ENCODE measurements around the gene PARD3B. TPM values are rescaled to one million over a fixed set of nuclear protein-coding genes. Genes with fewer than 3 reads are reported as not detected.

The PARD3B gene
- total RNA-seq, 2 donors from 2014 or later = 15.0 to 17.8 TPM

DNA sequence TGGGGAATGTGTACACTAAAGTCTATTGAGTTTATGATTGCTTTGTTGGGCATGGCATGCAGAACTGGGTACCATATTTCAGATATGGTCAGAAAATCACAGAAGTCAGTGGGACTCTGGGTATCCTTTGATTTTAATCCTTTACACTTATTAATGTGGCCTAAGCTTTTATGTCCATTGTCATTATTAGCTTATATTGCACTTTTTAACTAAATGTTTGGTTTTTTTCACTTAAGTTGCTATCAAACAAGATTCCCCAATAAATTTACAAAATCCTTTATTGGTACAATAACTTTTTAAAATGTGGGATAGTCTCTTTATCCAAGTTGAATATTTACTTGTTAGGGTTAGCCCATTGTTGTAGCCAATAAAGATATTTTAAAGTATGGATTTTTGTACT is 902.9 kb downstream of the PARD3B start:
- Histone ChIP-seq H3K27me3 (no peaks in the 10 kb centered on the region), H3K4me1 (no peaks in the 10 kb centered on the region), H3K36me3 (replicated peaks in 1 of 2; ENCODE audit: insufficient read depth in 1 of 2, low read depth in 2 of 2) (no peaks in the 10 kb centered on the region), H3K27ac (no peak overlapping the region), H3K9me3 (no peaks in the 10 kb centered on the region), H3K4me3 (no peak overlapping the region)
- DNase-seq (no peak), ATAC-seq (no peak)
- no peak for TF ChIP-seq POLR2A (IDR thresholded peaks at IDR 0.05)
- intact Hi-C loops (cut with DNase I) = no loop called here

DNA sequence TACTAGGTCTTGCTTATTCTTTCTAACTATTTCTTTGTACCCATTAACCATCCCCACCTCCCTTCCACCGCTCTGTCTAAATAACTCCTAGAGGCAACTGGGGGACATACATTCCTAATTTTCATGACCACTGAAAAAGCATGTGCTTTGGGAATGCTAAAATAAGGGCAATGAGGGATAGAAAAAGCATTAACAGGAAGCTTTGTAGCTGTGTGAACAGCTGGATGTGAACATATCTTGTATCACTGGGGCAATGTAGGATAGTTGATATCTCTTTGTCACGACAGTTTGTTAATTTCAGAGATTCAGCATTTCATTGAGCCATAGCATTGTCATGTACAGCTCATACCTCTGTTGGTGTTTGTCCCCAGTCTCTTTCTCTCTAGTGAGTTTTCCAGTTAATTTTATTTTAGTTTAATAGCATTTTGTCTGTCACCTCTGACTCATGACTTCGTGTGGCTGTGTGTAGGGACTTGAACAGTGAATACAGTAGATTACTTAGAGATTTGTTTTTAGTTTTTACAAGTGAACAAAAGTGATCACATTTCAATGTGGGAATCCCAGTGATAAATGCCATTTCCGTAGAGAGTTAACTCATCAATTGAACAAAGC is 906.7 kb downstream of the PARD3B start:
- H3K36me3 ChIP-seq (replicated peaks in 1 of 2; ENCODE audit: insufficient read depth in 1 of 2, low read depth in 2 of 2) = no peaks in the 10 kb centered on the region
- H3K27ac ChIP-seq = no peak overlapping the region
- no peaks in the 10 kb centered on the region for H3K9me3 ChIP-seq
- no peak for DNase-seq
- no peak for ATAC-seq
- H3K27me3 ChIP-seq = no peaks in the 10 kb centered on the region
- no peaks in the 10 kb centered on the region for H3K4me1 ChIP-seq
- WGBS, 2 donors = 92% methylated on average over 4 of the region's 4 CpGs
- no peak overlapping the region for H3K4me3 ChIP-seq
- intact Hi-C loops (cut with DNase I) = no loop called here
- TF ChIP-seq, protein P1, sequence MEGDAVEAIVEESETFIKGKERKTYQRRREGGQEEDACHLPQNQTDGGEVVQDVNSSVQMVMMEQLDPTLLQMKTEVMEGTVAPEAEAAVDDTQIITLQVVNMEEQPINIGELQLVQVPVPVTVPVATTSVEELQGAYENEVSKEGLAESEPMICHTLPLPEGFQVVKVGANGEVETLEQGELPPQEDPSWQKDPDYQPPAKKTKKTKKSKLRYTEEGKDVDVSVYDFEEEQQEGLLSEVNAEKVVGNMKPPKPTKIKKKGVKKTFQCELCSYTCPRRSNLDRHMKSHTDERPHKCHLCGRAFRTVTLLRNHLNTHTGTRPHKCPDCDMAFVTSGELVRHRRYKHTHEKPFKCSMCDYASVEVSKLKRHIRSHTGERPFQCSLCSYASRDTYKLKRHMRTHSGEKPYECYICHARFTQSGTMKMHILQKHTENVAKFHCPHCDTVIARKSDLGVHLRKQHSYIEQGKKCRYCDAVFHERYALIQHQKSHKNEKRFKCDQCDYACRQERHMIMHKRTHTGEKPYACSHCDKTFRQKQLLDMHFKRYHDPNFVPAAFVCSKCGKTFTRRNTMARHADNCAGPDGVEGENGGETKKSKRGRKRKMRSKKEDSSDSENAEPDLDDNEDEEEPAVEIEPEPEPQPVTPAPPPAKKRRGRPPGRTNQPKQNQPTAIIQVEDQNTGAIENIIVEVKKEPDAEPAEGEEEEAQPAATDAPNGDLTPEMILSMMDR (IDR thresholded peaks at IDR 0.05) = no peak
- no peak for TF ChIP-seq POLR2A (IDR thresholded peaks at IDR 0.05)

DNA sequence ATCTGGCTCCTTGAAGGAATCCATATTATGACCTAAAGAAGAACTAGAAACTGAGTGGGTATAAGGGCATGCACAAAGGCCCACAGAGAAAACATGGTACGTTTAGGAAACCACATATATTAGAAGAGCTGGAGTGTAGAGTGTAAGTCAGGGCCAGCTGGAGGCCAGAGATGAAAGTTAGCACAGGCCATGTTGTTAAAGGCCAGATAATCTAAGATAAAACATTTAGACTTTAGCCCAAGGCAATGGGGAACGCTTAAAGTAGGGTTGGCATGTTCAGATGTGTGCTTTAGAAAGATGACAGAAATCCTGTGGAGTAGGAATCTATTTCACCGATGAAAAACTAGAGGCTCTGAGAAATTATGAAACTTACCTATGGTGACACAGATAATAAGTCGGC is 907.9 kb downstream of the PARD3B start:
- no peak for ATAC-seq
- no peak for TF ChIP-seq POLR2A (IDR thresholded peaks at IDR 0.05)
- TF ChIP-seq, protein P1 (IDR thresholded peaks at IDR 0.05) = no peak
- Histone ChIP-seq H3K9me3 (no peaks in the 10 kb centered on the region), H3K4me1 (no peaks in the 10 kb centered on the region), H3K27me3 (no peaks in the 10 kb centered on the region), H3K27ac (no peak overlapping the region), H3K36me3 (replicated peaks in 1 of 2; ENCODE audit: insufficient read depth in 1 of 2, low read depth in 2 of 2) (no peaks in the 10 kb centered on the region), H3K4me3 (no peak overlapping the region)
- WGBS, 2 donors = 89 to 95% methylated on average over 4 of the region's 4 CpGs
- no peak for DNase-seq
- intact Hi-C loops (cut with DNase I) = no loop called here

DNA sequence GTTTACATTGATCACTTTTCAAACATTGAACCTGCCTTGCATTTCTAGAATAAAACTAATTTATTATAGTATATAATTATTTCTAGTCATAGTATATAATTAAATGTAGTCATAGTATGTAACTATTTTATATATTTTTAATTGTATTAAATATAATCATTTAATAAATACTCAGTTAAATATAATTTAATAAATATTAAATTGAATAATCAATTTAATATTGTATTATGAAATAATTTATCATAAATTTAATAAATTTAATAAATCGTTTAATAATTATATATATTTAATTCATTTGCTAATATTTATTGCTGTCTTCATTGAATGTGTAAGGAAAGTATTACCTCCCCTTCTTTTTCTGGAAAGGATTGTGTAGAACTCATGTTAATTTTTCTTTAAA is 911.4 kb downstream of the PARD3B start:
- Histone ChIP-seq H3K4me1 (no peaks in the 10 kb centered on the region), H3K36me3 (replicated peaks in 1 of 2; ENCODE audit: insufficient read depth in 1 of 2, low read depth in 2 of 2) (no peaks in the 10 kb centered on the region), H3K27me3 (no peaks in the 10 kb centered on the region), H3K9me3 (no peaks in the 10 kb centered on the region), H3K27ac (no peak overlapping the region), H3K4me3 (no peak overlapping the region)
- WGBS, 2 donors = 86 to 96% methylated on average over 1 of the region's 1 CpG
- no peak for TF ChIP-seq POLR2A (IDR thresholded peaks at IDR 0.05)
- TF ChIP-seq, protein P1 (IDR thresholded peaks at IDR 0.05) = no peak
- DNase-seq (no peak), ATAC-seq (no peak)
- intact Hi-C loops (cut with DNase I) = no loop called here

DNA sequence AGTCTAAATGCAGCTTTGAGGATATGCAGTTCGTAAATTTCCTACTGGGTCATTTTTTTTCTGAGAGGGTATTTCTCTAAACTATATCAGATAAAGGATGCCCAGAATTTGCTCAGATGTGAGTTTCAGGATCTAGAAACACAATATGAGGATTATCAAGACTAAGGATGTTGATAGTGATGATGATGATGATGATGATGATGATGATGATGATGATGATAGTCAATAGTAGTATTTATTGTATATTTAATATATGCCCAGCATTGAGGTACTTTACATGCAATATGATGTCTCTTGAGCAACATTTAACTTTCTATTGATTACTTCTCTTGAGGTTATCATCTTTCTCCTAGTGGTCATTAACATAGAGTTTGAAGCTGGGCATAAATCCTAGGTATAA is 914.9 kb downstream of the PARD3B start:
- no peaks in the 10 kb centered on the region for H3K36me3 ChIP-seq (replicated peaks in 1 of 2; ENCODE audit: insufficient read depth in 1 of 2, low read depth in 2 of 2)
- no peak overlapping the region for H3K27ac ChIP-seq
- WGBS, 2 donors = 89 to 98% methylated on average over 1 of the region's 1 CpG
- ATAC-seq (no peak), DNase-seq (no peak)
- no peaks in the 10 kb centered on the region for H3K27me3 ChIP-seq
- intact Hi-C loops (cut with DNase I) = no loop called here
- H3K4me1 ChIP-seq = no peaks in the 10 kb centered on the region
- TF ChIP-seq, protein P1 (IDR thresholded peaks at IDR 0.05) = no peak
- TF ChIP-seq POLR2A (IDR thresholded peaks at IDR 0.05) = no peak
- no peak overlapping the region for H3K4me3 ChIP-seq
- no peaks in the 10 kb centered on the region for H3K9me3 ChIP-seq
